Lung (tissue), 12 donors: Measurements from ENCODE around the gene EPHB1. TPM values are rescaled to one million over a fixed set of nuclear protein-coding genes. Genes with fewer than 3 reads are reported as not detected.

Experiments used
- ATAC-seq: fragments of 200-7000 bp; cut with Tn5 transposase; one replicate; pipeline ENCODE4 v1.9.1; 2020; ENCODE audit warnings: moderate number of reproducible peaks; ENCODE audit not compliant: insufficient read depth, low FRiP score
- DNase-seq, 3 donors: peaks; one replicate each; pipeline ENCODE4 v3.0.0-alpha.2; 2013 to 2017
- H3K27ac ChIP-seq, 2 donors: one replicate each; pipeline ENCODE4 v1.5.1; 2013; ENCODE audit warnings: mild to moderate bottlenecking in 2 of 2, moderate library complexity in 2 of 2, control low read depth in 1 of 2, inconsistent platforms in 1 of 2, low read depth in 1 of 2, low read length in 1 of 2
- H3K27me3 ChIP-seq, 3 donors: one replicate each; pipeline ENCODE4 v1.5.1; 2013; ENCODE audit warnings: low read length in 2 of 3; ENCODE audit not compliant: control insufficient read depth in 3 of 3, insufficient read depth in 3 of 3
- H3K36me3 ChIP-seq, 4 donors: one replicate each; pipeline ENCODE4 v1.5.1; 2013; ENCODE audit warnings: low read length in 4 of 4, mild to moderate bottlenecking in 1 of 4, moderate library complexity in 1 of 4; ENCODE audit not compliant: control insufficient read depth in 4 of 4, insufficient read depth in 4 of 4
- H3K4me1 ChIP-seq, 5 donors: one replicate each; pipeline ENCODE4 v1.5.1; 2013; ENCODE audit warnings: low read length in 5 of 5, mild to moderate bottlenecking in 2 of 5, moderate library complexity in 1 of 5; ENCODE audit not compliant: control insufficient read depth in 5 of 5, insufficient read depth in 5 of 5
- H3K4me3 ChIP-seq: one replicate; pipeline ENCODE4 v1.5.1; 2013; ENCODE audit warnings: mild to moderate bottlenecking, control low read depth, moderate library complexity
- H3K9ac ChIP-seq, 2 donors: one replicate each; pipeline ENCODE4 v1.5.1; 2013; ENCODE audit warnings: low read length in 2 of 2, control low read depth in 1 of 2; ENCODE audit not compliant: insufficient read depth in 1 of 2
- H3K9me3 ChIP-seq, 4 donors: one replicate each; pipeline ENCODE4 v1.5.1; 2013; ENCODE audit warnings: low read length in 3 of 4, mild to moderate bottlenecking in 1 of 4, moderate library complexity in 1 of 4; ENCODE audit not compliant: control insufficient read depth in 4 of 4, insufficient read depth in 3 of 4
- CTCF ChIP-seq: IDR thresholded peaks from 2 replicates; pipeline ENCODE4 v1.5.1; 2012; ENCODE audit warnings: mild to moderate bottlenecking; ENCODE audit errors: control extremely low read depth, extremely low read depth
- WGBS, 2 donors: extraction: QIAGEN DNeasy Blood & Tissue Kit; methylation state at CpG; one replicate each; pipeline ENCODE4 v1.1.7; 2013; 5-methylcytosine and 5-hydroxymethylcytosine counted together
- polyA plus RNA-seq, 2 donors: library from polyadenylated mRNA; stranded (reverse); fragments of 200-250 nt; gene quantifications; one replicate each; pipeline ENCODE4 v1.2.1, GENCODE V29; 2013
- total RNA-seq, 2 donors: library from RNA; depleted of rRNA in 1 of 2; stranded (reverse); fragments of >200 nt in 1 of 2; gene quantifications; one replicate each; pipeline ENCODE4 v1.2.1, GENCODE V29; 2014 to 2021
- donor health status: control.
- donor health status: control.
- donor health status: Bipolar disorder and iron deficiency.
- donor health status: healthy.
- donor health status: DM: yes; HTN: yes; CAD: no.

The EPHB1 gene
- total and polyA plus RNA-seq, 4 donors: 0.30 to 6.3 (median 2.1) TPM

GRCh38 chr3:135081451-135081850 is 286.4 kb downstream of the EPHB1 start:
- Histone ChIP-seq H3K27ac (no peak overlapping the region), H3K9ac (no peak overlapping the region), H3K27me3 (no peaks in the 10 kb centered on the region), H3K9me3 (peaks cover 0 to 11% (median 0%) of the 10 kb centered on the region in 4 donors), H3K4me1 (no peaks in the 10 kb centered on the region), H3K4me3 (no peak overlapping the region), H3K36me3 (no peaks in the 10 kb centered on the region)
- ATAC-seq (no peak), DNase-seq (no peak)
- 84 to 90% methylated on average over 2 of the region's 2 CpGs for WGBS, 2 donors
- TF ChIP-seq CTCF: no peak

- Histone ChIP-seq H3K36me3 (no peaks in the 10 kb centered on the region), H3K4me1 (no peaks in the 10 kb centered on the region), H3K9ac (no peak overlapping the region), H3K9me3 (peaks cover 0 to 11% (median 0%) of the 10 kb centered on the region in 4 donors), H3K27me3 (no peaks in the 10 kb centered on the region), H3K27ac (no peak overlapping the region), H3K4me3 (no peak overlapping the region)
- TF ChIP-seq CTCF: no peak
- ATAC-seq: no peak
- 82 to 90% methylated on average over 5 of the region's 5 CpGs for WGBS, 2 donors
- DNase-seq: no peak
Measured at GRCh38 chr3:135081856-135082434, 286.9 kb downstream of the EPHB1 start.

GRCh38 chr3:135082706-135083105 is 287.6 kb downstream of the EPHB1 start:
- Histone ChIP-seq H3K36me3 (no peaks in the 10 kb centered on the region), H3K9me3 (peaks cover 0 to 6% (median 0%) of the 10 kb centered on the region in 4 donors), H3K4me3 (no peak overlapping the region), H3K27me3 (no peaks in the 10 kb centered on the region), H3K27ac (no peak overlapping the region), H3K9ac (no peak overlapping the region), H3K4me1 (no peaks in the 10 kb centered on the region)
- TF ChIP-seq CTCF: no peak
- 56 to 61% methylated on average over 7 of the region's 7 CpGs for WGBS, 2 donors
- DNase-seq (no peak), ATAC-seq (no peak)

GRCh38 chr3:135083179-135083578 is 288.1 kb downstream of the EPHB1 start:
- Histone ChIP-seq H3K9me3 (peaks cover 0 to 5% (median 0%) of the 10 kb centered on the region in 4 donors), H3K27ac (no peak overlapping the region), H3K4me3 (no peak overlapping the region), H3K9ac (no peak overlapping the region), H3K27me3 (no peaks in the 10 kb centered on the region), H3K4me1 (no peaks in the 10 kb centered on the region), H3K36me3 (no peaks in the 10 kb centered on the region)
- no peak for TF ChIP-seq CTCF
- DNase-seq (no peak), ATAC-seq (no peak)
- 79 to 83% methylated on average over 1 of the region's 1 CpG for WGBS, 2 donors
